T47D (cell line): ENCODE data around the gene WHAMM.

Experiments
- DNase-seq, 2 experiments: peaks; one replicate each; pipeline versions ENCODE4 v3.0.0 to v3.0.0-alpha.2; 2011 to 2012; ENCODE audit warnings: low read depth in 1 of 2, low spot score in 1 of 2
- JUND ChIP-seq: IDR thresholded peaks from 2 replicates; pipeline ENCODE4 v1.6.1; 2012; ENCODE audit warnings: low read depth
- in situ Hi-C: cut with HindIII; loops from 2 replicates; pipeline ENCODE4 v1.10.0; 2016; ENCODE audit warnings: low sequenced_read_pairs, low pct_unique_long_range_greater_than_20kb

Gene WHAMM

DNA sequence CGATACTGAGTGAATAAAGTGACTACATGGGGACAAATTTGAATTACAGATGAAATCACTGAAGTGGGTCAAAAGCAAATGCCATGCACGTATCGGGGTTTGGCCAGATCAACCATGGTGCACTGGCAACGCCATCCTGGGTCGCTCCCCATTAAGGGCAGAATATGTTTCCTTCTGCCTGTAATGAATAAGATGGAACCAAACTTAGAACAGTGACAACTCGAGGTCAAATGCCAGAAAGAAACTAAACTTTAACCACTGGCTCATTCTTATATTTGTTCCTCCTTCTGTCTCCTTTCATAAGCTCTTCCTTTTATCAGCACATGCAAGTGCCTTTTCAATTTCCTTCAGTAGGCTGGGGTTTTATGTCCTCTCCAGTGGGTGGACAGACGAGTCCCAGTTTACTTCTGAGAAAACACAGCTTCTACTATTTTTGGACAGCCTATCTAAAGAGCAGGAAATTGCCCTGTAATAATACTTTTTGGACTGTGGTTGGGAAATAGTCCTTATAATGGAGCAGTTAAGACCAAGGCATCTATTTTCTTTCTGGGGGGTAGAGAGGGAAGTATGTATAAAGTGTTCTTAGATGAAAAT, 61.4 kb downstream of the WHAMM start:
- in situ Hi-C loops, result no loop called here
- no peak for TF ChIP-seq JUND
- DNase-seq, result no peak

- no peak for DNase-seq
- TF ChIP-seq JUND, result no peak
- in situ Hi-C loops, result no loop called here
These were observed 61.9 kb downstream of the WHAMM start for GRCh38 chr15:82871358-82871757.

DNA sequence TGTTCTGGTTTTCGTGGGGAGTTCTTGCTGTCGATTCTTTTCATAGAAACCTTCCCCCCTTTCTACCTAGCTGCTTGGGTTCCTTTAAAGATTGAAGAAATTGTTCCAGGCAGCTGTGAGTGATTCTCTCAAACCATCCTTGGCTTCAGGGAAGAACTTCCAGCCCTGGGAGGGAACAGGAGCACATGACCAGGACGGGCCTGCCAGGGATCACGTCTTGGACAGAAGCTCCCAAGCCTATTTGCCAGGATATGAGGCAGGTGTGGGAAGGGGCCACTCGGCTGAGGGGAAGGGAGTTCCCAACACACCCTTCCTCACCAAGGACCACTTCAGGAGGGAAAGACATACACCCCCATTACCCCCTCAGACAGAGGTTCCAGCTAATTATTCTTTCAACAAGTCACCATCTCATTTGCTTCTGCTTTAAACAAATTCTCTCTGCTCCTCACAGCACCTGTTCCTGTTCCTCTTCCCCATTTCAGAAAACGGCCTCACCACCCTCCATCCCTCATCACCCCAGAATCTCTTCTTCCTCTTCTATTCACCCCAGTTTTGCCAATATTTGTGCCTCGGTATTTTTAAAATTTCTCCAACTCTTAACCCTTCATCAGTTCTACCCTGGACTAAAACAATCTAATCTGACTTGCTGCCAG, 62.5 kb downstream of the WHAMM start:
- no peak for TF ChIP-seq JUND
- in situ Hi-C loops, result no loop called here
- no peak for DNase-seq

DNA sequence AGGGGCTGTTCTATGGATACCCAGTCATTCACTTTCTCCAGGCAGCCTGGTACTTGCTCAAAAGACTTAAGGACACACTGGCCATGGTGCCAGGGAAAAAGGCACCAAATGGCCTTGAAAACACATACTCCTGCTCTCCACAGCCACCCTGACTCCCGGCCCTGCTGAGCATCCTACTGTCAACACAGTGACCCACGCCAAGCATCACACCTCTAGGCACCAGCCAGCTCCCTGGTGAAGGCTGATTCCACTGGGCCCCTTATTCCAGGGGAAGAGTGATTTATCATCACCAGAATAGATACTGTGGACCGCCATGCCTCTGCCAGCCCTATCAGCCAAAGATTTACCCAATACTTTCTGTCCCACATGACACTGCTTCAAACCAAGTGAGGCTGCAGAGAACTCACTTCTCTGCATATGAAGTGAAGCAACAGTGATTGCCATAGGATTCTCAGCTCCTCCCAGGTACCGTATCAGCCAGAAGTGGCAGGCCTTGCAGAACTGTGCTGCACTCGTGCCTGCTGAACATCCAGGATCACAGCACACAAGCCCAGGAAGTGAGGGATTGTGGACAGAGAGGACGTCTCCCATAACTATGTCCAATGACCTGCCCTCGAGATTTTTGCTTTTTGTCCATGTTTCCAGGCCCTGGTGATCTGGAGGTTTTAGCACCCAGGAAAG, 63.7 kb downstream of the WHAMM start:
- in situ Hi-C loops, result no loop called here
- TF ChIP-seq JUND, result no peak
- DNase-seq, result no peak

DNA sequence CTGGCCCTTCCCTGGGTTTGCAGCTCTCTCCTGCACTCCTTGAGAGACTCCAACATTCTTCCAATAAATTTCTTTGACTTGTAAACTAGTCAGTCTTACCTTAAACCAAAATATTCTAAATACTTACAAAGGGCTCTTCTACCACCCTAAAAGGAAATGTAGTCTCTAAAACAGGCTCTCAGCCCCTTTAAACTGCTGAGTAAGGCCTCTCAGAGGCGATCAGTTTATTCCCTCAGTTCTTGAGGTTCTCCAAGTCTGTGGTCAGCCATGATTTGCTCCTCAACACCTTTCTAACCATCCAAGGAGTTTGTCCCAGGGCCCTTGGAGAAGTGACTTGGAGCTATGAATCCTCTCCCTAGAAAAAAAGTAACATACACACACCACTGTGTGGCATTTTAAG, 64.8 kb downstream of the WHAMM start:
- no peak for TF ChIP-seq JUND
- in situ Hi-C loops, result no loop called here
- DNase-seq, result no peak

DNA sequence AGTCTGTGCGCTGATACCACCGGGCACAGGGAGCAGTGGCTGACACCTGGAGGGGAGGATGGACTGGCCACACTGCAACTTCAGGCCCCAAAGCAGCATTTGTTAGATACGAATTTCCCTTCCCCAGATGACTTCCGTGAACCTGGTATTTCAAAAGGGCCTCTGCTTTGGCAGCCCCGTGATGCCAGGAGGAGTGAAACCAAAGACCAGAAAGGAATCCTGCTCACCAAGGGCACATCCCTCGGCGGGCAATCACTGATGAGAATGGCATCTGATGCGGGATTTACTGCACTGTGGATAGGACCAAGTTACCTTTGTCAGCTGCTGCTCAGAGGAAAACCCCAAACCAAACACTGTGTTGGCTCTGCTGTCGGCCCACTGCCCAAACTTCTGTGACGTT, 65.5 kb downstream of the WHAMM start:
- in situ Hi-C loops, result no loop called here
- no peak for DNase-seq
- no peak for TF ChIP-seq JUND

DNA sequence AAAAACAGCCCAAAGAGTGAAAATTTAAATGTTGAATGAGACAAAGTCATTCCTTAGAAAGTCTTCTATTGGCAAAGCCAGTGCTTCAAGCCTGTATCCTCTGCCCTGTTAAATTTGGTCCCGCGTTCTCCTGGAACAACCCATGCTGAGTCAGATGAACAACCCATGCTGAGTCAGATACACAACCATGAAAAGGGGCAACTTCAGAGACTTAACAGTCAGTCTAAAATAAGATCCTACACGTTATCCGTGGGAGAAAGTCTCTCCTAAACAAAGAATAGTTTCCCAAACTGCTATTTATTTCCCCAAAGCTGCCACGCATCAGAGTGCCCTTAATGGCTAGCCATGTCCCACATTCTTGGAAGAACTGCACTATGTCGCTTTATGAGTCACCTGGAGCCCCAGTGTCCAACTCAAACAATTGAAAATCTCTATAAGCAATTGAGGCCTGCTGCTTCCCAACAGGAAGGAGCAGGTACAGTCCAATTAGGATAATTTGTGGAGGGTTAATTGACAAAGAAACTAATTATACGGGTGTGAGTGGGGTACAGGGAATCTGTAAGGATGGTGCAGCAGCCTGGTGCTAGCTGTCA, 66.1 kb downstream of the WHAMM start:
- in situ Hi-C loops, result no loop called here
- no peak for TF ChIP-seq JUND
- no peak for DNase-seq

GRCh38 chr15:82877825-82878224, 68.4 kb downstream of the WHAMM start:
- no peak for DNase-seq
- TF ChIP-seq JUND, result no peak
- in situ Hi-C loops, result no loop called here

DNA sequence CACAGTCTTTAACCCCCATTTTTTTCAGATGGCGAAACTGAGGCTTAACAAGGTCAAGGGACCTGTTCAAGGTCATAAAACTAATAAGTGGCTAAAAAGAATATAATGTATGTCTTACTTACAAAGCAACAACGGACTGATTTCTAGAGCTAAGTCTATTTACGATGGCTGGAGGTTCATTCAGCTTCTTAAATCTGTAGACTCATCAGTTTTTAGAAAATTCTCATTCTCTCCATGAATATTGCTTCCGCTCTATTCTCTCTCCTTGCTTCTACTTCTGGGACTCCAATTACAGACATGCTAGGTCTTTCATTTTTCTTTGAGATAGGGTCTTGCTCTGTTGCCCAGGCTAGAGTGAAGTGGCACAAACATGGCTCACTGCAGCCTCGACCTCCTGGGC, 68.9 kb downstream of the WHAMM start:
- DNase-seq, result no peak
- no peak for TF ChIP-seq JUND
- in situ Hi-C loops, result no loop called here

GRCh38 chr15:82880704-82881103, 71.3 kb downstream of the WHAMM start:
- in situ Hi-C loops, result no loop called here
- no peak for DNase-seq

DNA sequence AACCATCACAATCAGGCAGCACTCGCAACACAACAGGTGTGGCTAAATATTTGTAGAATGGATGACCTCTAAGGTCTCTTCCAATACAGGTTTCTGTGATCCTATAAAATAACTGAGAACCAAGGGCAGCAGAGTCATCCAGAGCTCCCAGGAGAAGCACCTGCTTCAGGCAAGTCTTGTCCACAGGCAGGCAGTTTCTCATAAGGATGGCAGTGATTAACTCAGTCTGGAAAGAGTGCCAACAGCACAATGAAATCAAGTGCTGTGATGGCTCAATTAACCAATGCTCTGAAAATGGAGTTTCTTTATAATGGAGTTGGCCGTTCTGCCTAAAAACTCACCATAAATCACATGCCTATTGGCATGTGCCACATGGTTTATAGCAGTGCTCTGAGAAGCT, 72.3 kb downstream of the WHAMM start:
- no peak for TF ChIP-seq JUND
- DNase-seq, result no peak
- in situ Hi-C loops, result no loop called here

More at GRCh38 chr15:82880704-82881103, 71.3 kb downstream of the WHAMM start:
- TF ChIP-seq JUND, result no peak

- no peak for TF ChIP-seq JUND
- in situ Hi-C loops, result no loop called here
- no peak for DNase-seq
These were observed 73.0 kb downstream of the WHAMM start for GRCh38 chr15:82882273-82882928.
